Retinal pigment epithelial cell (primary cell): ENCODE data around the gene A4GALT.

Experiments used
- DNase-seq: peaks from one replicate; pipeline ENCODE4 v3.0.0-alpha.2; 2010; ENCODE audit warnings: low read depth
- H3K4me3 ChIP-seq: 2 replicates; pipeline ENCODE4 v1.5.1; 2011; ENCODE audit warnings: mild to moderate bottlenecking, low read length, control low read depth, moderate library complexity
- TF ChIP-seq, protein P1 (sequence below): conservative IDR thresholded peaks from 2 replicates; pipeline ENCODE4 v1.5.1; 2011; ENCODE audit warnings: low read depth, low read length, control low read depth, inconsistent platforms

The A4GALT gene

DNA sequence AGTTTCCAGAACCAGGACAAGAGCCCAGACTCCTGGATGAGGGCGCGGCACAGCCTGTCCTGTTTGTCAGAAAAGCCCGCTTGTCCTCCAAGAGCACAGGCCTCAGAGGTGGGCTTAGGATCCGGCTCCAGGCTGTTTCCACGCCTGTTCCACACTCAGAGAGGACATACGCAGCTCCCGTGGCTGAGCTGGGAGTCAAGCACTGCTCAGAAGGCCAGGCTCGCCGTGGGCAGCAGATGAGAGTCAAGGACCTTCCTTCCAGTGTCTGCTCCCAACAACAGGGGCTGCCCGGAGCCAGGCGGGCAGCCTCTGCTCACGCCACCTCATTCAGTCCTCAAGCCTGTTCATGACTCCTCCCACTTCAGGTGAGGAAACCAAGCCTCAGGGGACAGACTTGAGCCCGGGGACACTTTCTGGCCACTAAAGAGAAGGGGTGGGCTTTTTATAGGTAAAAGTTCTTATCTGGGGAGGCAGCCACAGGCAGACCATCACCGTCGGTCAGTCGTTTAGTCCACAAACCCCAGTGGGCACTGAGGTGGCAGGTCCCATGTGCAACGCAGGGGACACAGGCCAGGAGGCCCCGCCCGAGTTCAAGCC, 75.2 kb downstream of the A4GALT start:
- TF ChIP-seq, protein P1, sequence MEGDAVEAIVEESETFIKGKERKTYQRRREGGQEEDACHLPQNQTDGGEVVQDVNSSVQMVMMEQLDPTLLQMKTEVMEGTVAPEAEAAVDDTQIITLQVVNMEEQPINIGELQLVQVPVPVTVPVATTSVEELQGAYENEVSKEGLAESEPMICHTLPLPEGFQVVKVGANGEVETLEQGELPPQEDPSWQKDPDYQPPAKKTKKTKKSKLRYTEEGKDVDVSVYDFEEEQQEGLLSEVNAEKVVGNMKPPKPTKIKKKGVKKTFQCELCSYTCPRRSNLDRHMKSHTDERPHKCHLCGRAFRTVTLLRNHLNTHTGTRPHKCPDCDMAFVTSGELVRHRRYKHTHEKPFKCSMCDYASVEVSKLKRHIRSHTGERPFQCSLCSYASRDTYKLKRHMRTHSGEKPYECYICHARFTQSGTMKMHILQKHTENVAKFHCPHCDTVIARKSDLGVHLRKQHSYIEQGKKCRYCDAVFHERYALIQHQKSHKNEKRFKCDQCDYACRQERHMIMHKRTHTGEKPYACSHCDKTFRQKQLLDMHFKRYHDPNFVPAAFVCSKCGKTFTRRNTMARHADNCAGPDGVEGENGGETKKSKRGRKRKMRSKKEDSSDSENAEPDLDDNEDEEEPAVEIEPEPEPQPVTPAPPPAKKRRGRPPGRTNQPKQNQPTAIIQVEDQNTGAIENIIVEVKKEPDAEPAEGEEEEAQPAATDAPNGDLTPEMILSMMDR: no peak
- no peak overlapping the region for H3K4me3 ChIP-seq
- no peak for DNase-seq

DNA sequence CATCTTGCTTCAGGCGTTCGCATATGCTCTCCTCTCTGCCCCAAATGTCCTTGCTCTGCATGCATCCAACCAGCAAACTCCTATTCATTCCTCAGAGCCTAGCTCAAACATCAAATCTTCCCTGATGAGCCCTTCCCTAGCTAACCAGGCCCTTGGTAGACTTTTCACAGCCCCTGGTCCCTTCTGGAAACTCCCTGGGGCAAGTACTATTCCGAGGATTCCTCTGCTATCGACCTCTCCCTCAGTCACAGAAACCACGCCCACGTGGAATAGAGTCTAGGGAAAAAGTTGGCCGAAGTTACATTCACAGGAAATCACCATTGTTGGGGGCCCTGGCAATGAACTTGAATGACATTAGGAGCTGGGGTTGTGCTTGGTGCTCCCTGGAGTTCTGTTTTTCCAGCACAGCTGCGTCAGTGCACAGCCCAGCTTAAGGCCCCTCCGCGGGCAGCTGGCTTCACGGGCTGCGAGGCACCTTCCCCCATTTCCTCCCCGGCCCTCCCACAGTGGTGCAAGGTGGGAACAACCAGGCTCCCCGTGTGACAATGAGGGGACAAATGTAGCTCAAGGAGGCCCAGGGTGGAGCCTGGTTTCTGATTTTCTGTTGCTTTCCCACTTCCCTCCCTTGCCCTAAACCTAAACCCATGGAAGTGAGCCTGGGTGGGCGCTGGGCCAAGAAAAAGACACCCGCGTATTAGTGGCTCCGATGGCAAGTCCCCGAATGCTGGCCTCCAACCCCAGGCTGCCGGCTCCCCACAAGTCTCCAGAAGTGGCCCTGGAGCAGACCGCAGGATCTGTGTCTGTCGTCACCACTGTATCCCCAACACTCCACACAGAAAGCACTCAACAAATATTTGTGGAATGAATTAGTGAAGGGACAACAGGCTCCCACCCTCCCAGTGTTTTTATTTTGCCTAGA, 76.0 kb downstream of the A4GALT start:
- TF ChIP-seq, protein P1: no peak
- H3K4me3 ChIP-seq: no peak overlapping the region
- DNase-seq: no peak

GRCh38 chr22:42643634-42644421, 76.8 kb downstream of the A4GALT start:
- H3K4me3 ChIP-seq: no peak overlapping the region
- TF ChIP-seq, protein P1: no peak
- no peak for DNase-seq

DNA sequence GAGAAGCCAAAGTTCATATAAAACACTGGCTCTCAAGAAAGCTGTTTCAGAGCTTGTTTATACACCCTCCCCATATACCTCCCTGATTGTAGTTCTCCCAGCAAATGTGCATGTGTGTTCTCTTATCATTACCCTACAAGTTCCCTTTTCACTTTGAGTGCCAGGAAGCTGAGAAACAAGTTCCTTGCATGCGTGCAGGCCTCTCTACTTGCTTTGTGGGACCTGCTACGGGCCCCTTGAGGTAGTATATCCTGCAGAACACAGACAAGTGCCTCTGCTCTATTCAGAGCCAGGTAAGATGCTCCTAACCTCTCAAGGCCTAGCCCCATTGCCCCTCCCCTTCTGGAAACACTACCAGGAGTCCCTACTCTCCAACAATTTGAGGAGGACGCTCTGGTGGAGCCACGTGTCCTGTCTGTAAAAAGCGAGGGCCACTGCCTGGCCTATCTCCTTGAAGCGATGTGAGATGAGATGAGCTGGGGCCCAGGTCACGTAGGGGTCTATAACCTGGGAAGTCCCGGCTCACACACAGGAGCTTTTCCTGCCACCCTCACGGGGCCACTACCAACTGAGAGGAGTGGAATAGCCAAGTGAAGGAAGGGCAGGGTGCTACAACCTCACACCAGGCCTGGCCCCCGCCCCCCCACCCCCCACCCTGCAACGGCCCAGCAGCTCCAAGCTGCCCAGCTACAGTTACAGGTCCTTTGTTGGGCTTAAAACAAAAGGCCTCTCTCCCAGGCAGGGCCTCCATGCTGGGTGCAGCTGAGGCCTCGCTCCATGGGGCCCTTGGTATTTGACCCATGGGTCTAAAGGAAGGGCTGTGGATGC, 77.7 kb downstream of the A4GALT start:
- no peak overlapping the region for H3K4me3 ChIP-seq
- DNase-seq: no peak
- TF ChIP-seq, protein P1: no peak
